CD8-positive, alpha-beta memory T cell (primary cell): ENCODE results near the gene ANKRD39. TPM values are rescaled to one million over a fixed set of nuclear protein-coding genes. Genes with fewer than 3 reads are reported as not detected.
A peak's percentile ranks its signal among the peaks of the same experiment; 100 is the strongest.

Experiments
- CTCF ChIA-PET: fragments of 350-600 bp; sonication (Branson Sonifier 250); formaldehyde crosslinking; loops from one replicate; lab custom pipeline; 2021; ENCODE audit warnings: antibody characterized with exemption; lab: Charles Lee
- POLR2A ChIA-PET: fragments of 350-600 bp; sonication (Branson Sonifier 250); formaldehyde crosslinking; loops from one replicate; lab custom pipeline; 2021; ENCODE audit warnings: antibody characterized with exemption; lab: Charles Lee
- DNase-seq, 5 donors: peaks; one replicate each; pipeline versions ENCODE4 v3.0.0 to v3.0.0-alpha.2; 2020 to 2022; ENCODE audit warnings: mixed read lengths in 1 of 5
- H3K27ac ChIP-seq: one replicate; pipeline ENCODE4 v1.7.0; 2013; ENCODE audit warnings: low read depth, mild to moderate bottlenecking, low read length, moderate library complexity
- H3K27me3 ChIP-seq: 2 replicates; pipeline ENCODE4 v1.7.0; 2013; ENCODE audit warnings: low read length, mild to moderate bottlenecking; ENCODE audit not compliant: insufficient read depth, poor library complexity, severe bottlenecking
- H3K36me3 ChIP-seq: 2 replicates; pipeline ENCODE4 v1.7.0; 2013; ENCODE audit warnings: mild to moderate bottlenecking, low read length, moderate library complexity; ENCODE audit not compliant: insufficient read depth
- H3K4me1 ChIP-seq: 2 replicates; pipeline ENCODE4 v1.7.0; 2013; ENCODE audit warnings: mild to moderate bottlenecking, low read length, moderate library complexity; ENCODE audit not compliant: insufficient read depth
- H3K4me3 ChIP-seq: 2 replicates; pipeline ENCODE4 v1.7.0; 2013; ENCODE audit warnings: mild to moderate bottlenecking, low read length
- H3K9me3 ChIP-seq: 2 replicates; pipeline ENCODE4 v1.7.0; 2013; ENCODE audit warnings: mild to moderate bottlenecking, low read length
- H3K27ac Mint-ChIP-seq, 8 donors: one replicate each; pipeline ENCODE4 v1.8.0; 2020 to 2021; ENCODE audit warnings: mixed read lengths in 8 of 8, mild to moderate bottlenecking in 6 of 8, inconsistent platforms in 3 of 8, moderate library complexity in 3 of 8
- H3K27me3 Mint-ChIP-seq, 2 donors: one replicate each; pipeline ENCODE4 v1.8.0; 2020 to 2021; ENCODE audit warnings: mixed read lengths in 2 of 2, mild to moderate bottlenecking in 1 of 2, moderate library complexity in 1 of 2
- H3K36me3 Mint-ChIP-seq, 3 donors: one replicate each; pipeline ENCODE4 v1.8.0; 2020 to 2021; ENCODE audit warnings: mixed read lengths in 3 of 3, inconsistent platforms in 1 of 3, mild to moderate bottlenecking in 1 of 3
- H3K4me1 Mint-ChIP-seq, 3 donors: one replicate each; pipeline ENCODE4 v1.8.0; 2020 to 2021; ENCODE audit warnings: mixed read lengths in 3 of 3, inconsistent platforms in 1 of 3, mild to moderate bottlenecking in 1 of 3
- H3K4me3 Mint-ChIP-seq, 7 donors: one replicate each; pipeline ENCODE4 v1.8.0; 2020 to 2021; ENCODE audit warnings: mixed read lengths in 7 of 7, mild to moderate bottlenecking in 6 of 7, moderate library complexity in 4 of 7, inconsistent platforms in 2 of 7
- H3K9me3 Mint-ChIP-seq, 5 donors: one replicate each; pipeline ENCODE4 v1.8.0; 2020 to 2022; ENCODE audit warnings: mixed read lengths in 5 of 5, mild to moderate bottlenecking in 3 of 5, moderate library complexity in 2 of 5, inconsistent platforms in 1 of 5
- polyA plus RNA-seq: library from polyadenylated mRNA; unstranded; fragments of 300-500 nt; fragmentation: Illumina TruSeq; gene quantifications from one replicate; pipeline ENCODE4 v1.2.3, GENCODE V29; 2021
- total RNA-seq, 2 experiments: library from RNA; stranded (reverse); gene quantifications; one replicate each; pipeline ENCODE4 v1.2.3, GENCODE V29; 2021

Gene ANKRD39
- total and polyA plus RNA-seq, 3 experiments from 2014 or later, result 29.6 to 32.2 (median 30.9) TPM

DNA sequence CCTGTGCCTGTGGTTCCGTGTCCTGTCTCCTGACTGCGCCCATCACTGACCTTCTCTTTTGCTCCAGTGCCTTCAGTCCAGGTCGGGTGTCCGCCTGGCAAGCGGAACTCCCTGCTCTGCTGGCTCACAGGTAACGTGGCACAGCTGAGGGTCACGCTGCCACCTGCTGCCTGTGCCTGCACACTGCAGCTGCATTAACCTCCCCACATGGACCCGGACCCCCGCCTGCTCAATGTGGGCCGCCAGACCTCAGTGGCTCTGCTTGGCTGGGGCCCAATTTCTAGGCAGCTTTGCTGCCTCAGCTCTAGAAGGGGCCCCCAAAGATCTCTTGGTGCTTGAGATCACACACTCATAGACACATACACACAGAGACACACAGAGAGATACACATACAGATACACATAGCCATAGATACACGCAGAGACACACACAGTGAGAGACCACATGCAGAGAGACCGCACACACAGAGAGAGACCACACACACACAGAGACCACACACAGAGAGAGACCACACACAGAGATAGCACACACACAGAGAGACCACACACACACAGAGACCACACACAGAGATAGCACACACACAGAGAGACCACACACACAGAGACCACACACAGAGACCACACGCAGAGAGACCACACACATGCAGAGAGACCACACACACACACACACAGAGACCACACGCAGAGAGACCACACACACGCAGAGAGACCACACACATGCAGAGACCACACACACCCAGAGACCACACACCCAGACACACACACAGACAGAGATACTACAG, 56.6 kb downstream of the ANKRD39 start:
- Mint-ChIP-seq H3K36me3 (peaks cover 4 to 28% (median 7%) of the 10 kb centered on the region in 3 donors), H3K4me1 (peaks cover 3 to 10% (median 7%) of the 10 kb centered on the region in 3 donors), H3K4me3 (no peak overlapping the region), H3K27ac (no peak overlapping the region), H3K9me3 (no peaks in the 10 kb centered on the region), H3K27me3 (no peaks in the 10 kb centered on the region)
- peaks cover 27% of the 10 kb centered on the region for H3K4me1 ChIP-seq
- H3K9me3 ChIP-seq, result no peaks in the 10 kb centered on the region
- DNase-seq, result peak; percentile 54 to 79 (median 59)
- H3K4me3 ChIP-seq, result no peak overlapping the region
- H3K27me3 ChIP-seq, result no peaks in the 10 kb centered on the region
- ChIA-PET POLR2A (interaction anchor here (1.1 kb wide), 2 partner anchors 15 to 164 kb away, joined by 4 read pairs; partner anchors contain the start of gene CNNM3), CTCF (interaction anchor here (0.7 to 3.5 kb wide), 20 partner anchors 8 to 262 kb away, joined by 3 to 21 read pairs (median 4); partner anchors contain the start of genes ANKRD39 and CNNM4)
- H3K27ac ChIP-seq, result no peak overlapping the region
- H3K36me3 ChIP-seq, result no peaks in the 10 kb centered on the region

GRCh38 chr2:96800061-96801004, 57.5 kb downstream of the ANKRD39 start:
- Mint-ChIP-seq H3K4me3 (no peak overlapping the region), H3K27ac (peak overlapping the region in 1 of 8 donors; percentile 43), H3K9me3 (no peaks in the 10 kb centered on the region), H3K4me1 (peaks cover 0 to 8% (median 5%) of the 10 kb centered on the region in 3 donors), H3K27me3 (no peaks in the 10 kb centered on the region), H3K36me3 (peaks cover 4 to 28% (median 7%) of the 10 kb centered on the region in 3 donors)
- peak in 1 of 5 donors; percentile 11 for DNase-seq
- ChIA-PET CTCF (interaction anchor here (0.7 to 3.5 kb wide), 21 partner anchors 9 to 262 kb away, joined by 3 to 21 read pairs (median 4); partner anchors contain the start of genes ANKRD39 and CNNM4), POLR2A (interaction anchor here (0.6 to 1.1 kb wide), 3 partner anchors 16 to 163 kb away, joined by 3 to 4 read pairs (median 4); partner anchors contain the start of gene CNNM3)
- Histone ChIP-seq H3K36me3 (no peaks in the 10 kb centered on the region), H3K9me3 (no peaks in the 10 kb centered on the region), H3K27me3 (no peaks in the 10 kb centered on the region), H3K4me3 (no peak overlapping the region), H3K27ac (no peak overlapping the region), H3K4me1 (peaks cover 24% of the 10 kb centered on the region)

- H3K27me3 Mint-ChIP-seq, result no peaks in the 10 kb centered on the region
- Histone ChIP-seq H3K4me1 (peaks cover 24% of the 10 kb centered on the region), H3K4me3 (no peak overlapping the region), H3K27ac (no peak overlapping the region), H3K36me3 (no peaks in the 10 kb centered on the region), H3K27me3 (no peaks in the 10 kb centered on the region), H3K9me3 (no peaks in the 10 kb centered on the region)
- peak overlapping the region in 1 of 8 donors; percentile 19 for H3K27ac Mint-ChIP-seq
- H3K9me3 Mint-ChIP-seq, result no peaks in the 10 kb centered on the region
- peaks cover 4 to 28% (median 7%) of the 10 kb centered on the region in 3 donors for H3K36me3 Mint-ChIP-seq
- DNase-seq, result no peak
- ChIA-PET POLR2A (interaction anchor here (0.6 kb wide), 1 partner anchor 51 kb away, joined by 3 read pairs; no protein-coding TSS in a partner anchor), CTCF (interaction anchor here (0.8 to 3.5 kb wide), 8 partner anchors 8 to 261 kb away, joined by 3 to 21 read pairs (median 6); partner anchors contain the start of genes ANKRD39 and CNNM4)
- peaks cover 0 to 3% (median 2%) of the 10 kb centered on the region in 3 donors for H3K4me1 Mint-ChIP-seq
- H3K4me3 Mint-ChIP-seq, result no peak overlapping the region
Observed at GRCh38 chr2:96799623-96799935, 58.2 kb downstream of the ANKRD39 start.

GRCh38 chr2:96798733-96799622, 58.8 kb downstream of the ANKRD39 start:
- Mint-ChIP-seq H3K4me1 (peaks cover 0 to 3% (median 2%) of the 10 kb centered on the region in 3 donors), H3K27me3 (no peaks in the 10 kb centered on the region), H3K4me3 (no peak overlapping the region), H3K27ac (peak overlapping the region in 2 of 8 donors; percentile 19 to 42), H3K36me3 (peaks cover 4 to 28% (median 7%) of the 10 kb centered on the region in 3 donors), H3K9me3 (no peaks in the 10 kb centered on the region)
- H3K27ac ChIP-seq, result no peak overlapping the region
- POLR2A ChIA-PET, result interaction anchor here (0.6 kb wide), 1 partner anchor 39 kb away, joined by 3 read pairs; no protein-coding TSS in a partner anchor
- peaks cover 24% of the 10 kb centered on the region for H3K4me1 ChIP-seq
- CTCF ChIA-PET, result interaction anchor here (1.0 to 3.5 kb wide), 4 partner anchors 16 to 204 kb away, joined by 4 to 21 read pairs (median 8); partner anchors contain the start of gene CNNM4
- no peak overlapping the region for H3K4me3 ChIP-seq
- no peaks in the 10 kb centered on the region for H3K9me3 ChIP-seq
- H3K27me3 ChIP-seq, result no peaks in the 10 kb centered on the region
- DNase-seq, result no peak
- H3K36me3 ChIP-seq, result no peaks in the 10 kb centered on the region

Other genes with a start within 250 kb of the ANKRD39 start
- 10 to 100 TPM; 42.2 to 46.6 TPM for gene KANSL3, start 219.7 kb downstream of the ANKRD39 start, total RNA-seq
- 18.3 TPM for gene KANSL3, start 219.7 kb downstream of the ANKRD39 start, polyA plus RNA-seq
- gene FER1L5, start 215.3 kb downstream of the ANKRD39 start, total RNA-seq, result not detected
- not detected for gene FER1L5, start 215.3 kb downstream of the ANKRD39 start, polyA plus RNA-seq
- gene LMAN2L, start 118.0 kb downstream of the ANKRD39 start, total RNA-seq, result 1 to 10 TPM; 9.4 to 9.9 TPM
- gene LMAN2L, start 118.0 kb downstream of the ANKRD39 start, polyA plus RNA-seq, result 25.9 TPM
- gene CNNM4, start 97.1 kb downstream of the ANKRD39 start, total RNA-seq, result 1 to 10 TPM; 6.9 to 7.2 TPM
- 4.1 TPM for gene CNNM4, start 97.1 kb downstream of the ANKRD39 start, polyA plus RNA-seq
- gene CNNM3, start 41.7 kb downstream of the ANKRD39 start, total RNA-seq, result 10 to 100 TPM; 32.6 to 36.6 TPM
- 13.0 TPM for gene CNNM3, start 41.7 kb downstream of the ANKRD39 start, polyA plus RNA-seq
- gene ANKRD23, start 14.0 kb downstream of the ANKRD39 start, total RNA-seq, result 1 to 10 TPM; 3.8 to 3.9 TPM
- gene ANKRD23, start 14.0 kb downstream of the ANKRD39 start, polyA plus RNA-seq, result 0.47 TPM
- 10 to 100 TPM; 16.6 to 18.7 TPM for gene SEMA4C, start 12.1 kb upstream of the ANKRD39 start, total RNA-seq
- 7.1 TPM for gene SEMA4C, start 12.1 kb upstream of the ANKRD39 start, polyA plus RNA-seq
- gene FAM178B, start 128.6 kb upstream of the ANKRD39 start, total RNA-seq, result under 1 TPM; 0.37 to 0.38 TPM
- 0.43 TPM for gene FAM178B, start 128.6 kb upstream of the ANKRD39 start, polyA plus RNA-seq
- gene FAHD2B, start 236.9 kb upstream of the ANKRD39 start, total RNA-seq, result 10 to 100 TPM; 20.9 to 21.5 TPM
- 18.5 TPM for gene FAHD2B, start 236.9 kb upstream of the ANKRD39 start, polyA plus RNA-seq